Uterus (tissue), 4 donors: Measurements from ENCODE around the gene MRPS6. TPM values are rescaled to one million over a fixed set of nuclear protein-coding genes. Genes with fewer than 3 reads are reported as not detected.

Experiments
- DNase-seq, 2 donors: peaks; one replicate each; pipeline ENCODE4 v3.0.0-alpha.2; 2019 to 2020
- H3K27ac ChIP-seq, 2 donors: fragments of 200-600 bp; sonication (generic); 1 replicate in 1 of 2; 2 replicates in 1 of 2; pipeline ENCODE4 v1.5.1; 2016 to 2018
- H3K27me3 ChIP-seq, 2 donors: fragments of 200-600 bp; sonication (generic); one replicate each; pipeline ENCODE4 v1.5.1; 2018 to 2019; ENCODE audit warnings: control low read depth in 1 of 2
- H3K36me3 ChIP-seq, 2 donors: fragments of 200-600 bp; sonication (generic); one replicate each; pipeline ENCODE4 v1.5.1; 2019; ENCODE audit warnings: control low read depth in 1 of 2
- H3K4me1 ChIP-seq, 2 donors: fragments of 200-600 bp; sonication (generic); one replicate each; pipeline ENCODE4 v1.5.1; 2018 to 2019; ENCODE audit warnings: control low read depth in 1 of 2
- H3K4me3 ChIP-seq, 2 donors: fragments of 200-600 bp; sonication (generic); 1 replicate in 1 of 2; 2 replicates in 1 of 2; pipeline ENCODE4 v1.5.1; 2018 to 2019; ENCODE audit warnings: mild to moderate bottlenecking in 1 of 2
- H3K9me3 ChIP-seq, 2 donors: fragments of 200-600 bp; sonication (generic); one replicate each; pipeline ENCODE4 v1.5.1; 2019; ENCODE audit warnings: control low read depth in 1 of 2
- CTCF ChIP-seq, 4 experiments: fragments of 200-600 bp in 2 of 4; fragments of 450-650 bp in 2 of 4; sonication (generic) in 2 of 4; IDR thresholded peaks; one replicate each; pipeline ENCODE4 v1.5.1; 2016 to 2019; ENCODE audit warnings: antibody characterized with exemption in 4 of 4, mild to moderate bottlenecking in 2 of 4, moderate library complexity in 1 of 4
- POLR2A ChIP-seq, 2 donors: fragments of 450-650 bp; IDR thresholded peaks; one replicate each; pipeline ENCODE4 v1.6.1; 2016; ENCODE audit warnings: antibody characterized with exemption in 2 of 2, mild to moderate bottlenecking in 1 of 2, moderate library complexity in 1 of 2
- intact Hi-C: fragments of 100-400 bp; cut with DNase I; formaldehyde crosslinking; loops from one replicate; pipeline ENCODE4 v1.15.1; 2023; ENCODE audit warnings: low total_unique reads
- total RNA-seq, 4 donors: library from RNA; depleted of rRNA in 3 of 4; stranded (reverse); fragments of >200 nt in 3 of 4; gene quantifications; one replicate each; pipeline versions ENCODE4 v1.1.0 to v1.2.4, GENCODE V29; 2014 to 2023
- donor health status: DM: yes; HTN: yes; CAD: no.

Gene MRPS6
- total RNA-seq, 4 donors from 2014 or later: 9.0 to 75.6 (median 33.5) TPM

GRCh38 chr21:34088752-34089151 is 15.4 kb downstream of the MRPS6 start:
- no peak for TF ChIP-seq POLR2A (IDR thresholded peaks at IDR 0.05)
- no peak for TF ChIP-seq CTCF (IDR thresholded peaks at IDR 0.05)
- Histone ChIP-seq H3K9me3 (no peaks in the 10 kb centered on the region), H3K4me3 (no peak overlapping the region), H3K27ac (no peak overlapping the region), H3K4me1 (peaks cover 0 to 4% of the 10 kb centered on the region in 2 donors), H3K27me3 (no peaks in the 10 kb centered on the region), H3K36me3 (no peaks in the 10 kb centered on the region)
- DNase-seq: no peak
- intact Hi-C loops: no loop called here

- Histone ChIP-seq H3K4me3 (no peak overlapping the region), H3K4me1 (peaks cover 0 to 4% of the 10 kb centered on the region in 2 donors), H3K9me3 (no peaks in the 10 kb centered on the region), H3K27ac (no peak overlapping the region), H3K27me3 (no peaks in the 10 kb centered on the region), H3K36me3 (no peaks in the 10 kb centered on the region)
- intact Hi-C loops: no loop called here
- DNase-seq: no peak
- TF ChIP-seq CTCF (IDR thresholded peaks at IDR 0.05) (no peak), POLR2A (IDR thresholded peaks at IDR 0.05) (no peak)
These were observed 17.7 kb downstream of the MRPS6 start for GRCh38 chr21:34091032-34091431.

GRCh38 chr21:34091607-34092006 is 18.2 kb downstream of the MRPS6 start:
- Histone ChIP-seq H3K27me3 (no peaks in the 10 kb centered on the region), H3K4me3 (no peak overlapping the region), H3K9me3 (no peaks in the 10 kb centered on the region), H3K36me3 (no peaks in the 10 kb centered on the region), H3K27ac (no peak overlapping the region), H3K4me1 (peaks cover 0 to 4% of the 10 kb centered on the region in 2 donors)
- DNase-seq: no peak
- no peak for TF ChIP-seq POLR2A (IDR thresholded peaks at IDR 0.05)
- TF ChIP-seq CTCF (IDR thresholded peaks at IDR 0.05): peak in 3 of 4 experiments; percentile 10 to 28 (median 16)
- intact Hi-C loops: no loop called here

GRCh38 chr21:34092262-34092921 is 19.0 kb downstream of the MRPS6 start:
- DNase-seq: no peak
- H3K36me3 ChIP-seq: no peaks in the 10 kb centered on the region
- peaks cover 0 to 4% of the 10 kb centered on the region in 2 donors for H3K4me1 ChIP-seq
- no peaks in the 10 kb centered on the region for H3K27me3 ChIP-seq
- no peak overlapping the region for H3K27ac ChIP-seq
- TF ChIP-seq POLR2A (IDR thresholded peaks at IDR 0.05): no peak
- no peak for TF ChIP-seq CTCF (IDR thresholded peaks at IDR 0.05)
- no peaks in the 10 kb centered on the region for H3K9me3 ChIP-seq
- intact Hi-C loops: no loop called here
- no peak overlapping the region for H3K4me3 ChIP-seq

GRCh38 chr21:34093083-34093482 is 19.7 kb downstream of the MRPS6 start:
- TF ChIP-seq POLR2A (IDR thresholded peaks at IDR 0.05) (no peak), CTCF (IDR thresholded peaks at IDR 0.05) (no peak)
- intact Hi-C loops: no loop called here
- Histone ChIP-seq H3K27me3 (no peaks in the 10 kb centered on the region), H3K36me3 (no peaks in the 10 kb centered on the region), H3K27ac (no peak overlapping the region), H3K4me1 (peaks cover 0 to 4% of the 10 kb centered on the region in 2 donors), H3K9me3 (no peaks in the 10 kb centered on the region), H3K4me3 (no peak overlapping the region)
- no peak for DNase-seq
